IMR-90 (cell line): ENCODE data around the gene FBXL13. TPM values are rescaled to one million over a fixed set of nuclear protein-coding genes. Genes with fewer than 3 reads are reported as not detected.

Source experiments
- ATAC-seq: fragments of 200-7000 bp; cut with Tn5 transposase; 2 replicates; pipeline ENCODE4 v1.9.1; 2020; ENCODE audit warnings: low read depth, mild to moderate bottlenecking, moderate library complexity
- BruUV-seq: library from RNA; stranded (reverse); fragments of 400-500 nt; replicated peaks from 2 replicates; lab custom pipeline; 2021; lab: Mats Ljungman, UMichigan
- CTCF ChIA-PET: fragments of 300-600 bp; formaldehyde crosslinking; extraction: SDS; loops from one replicate; lab custom pipeline; 2021; ENCODE audit warnings: antibody characterized with exemption; lab: Yijun Ruan, JAX
- POLR2A ChIA-PET: fragments of 300-600 bp; sonication (Branson Sonifier 250); formaldehyde crosslinking; loops from one replicate; lab custom pipeline; 2022; ENCODE audit warnings: antibody characterized with exemption; ENCODE audit not compliant: unreplicated experiment; lab: Charles Lee
- DNase-seq: peaks from one replicate; pipeline ENCODE4 v3.0.0; 2013
- H2AFZ ChIP-seq: replicated peaks from 2 replicates; pipeline ENCODE3; 2013; ENCODE audit warnings: low read length, mild to moderate bottlenecking; ENCODE audit not compliant: poor library complexity
- H2AK5ac ChIP-seq: 2 replicates; pipeline ENCODE4 v1.6.1; 2013; ENCODE audit warnings: low read depth, low read length, inconsistent platforms
- H2AK9ac ChIP-seq: replicated peaks from 2 replicates; pipeline ENCODE3; 2013; ENCODE audit warnings: mild to moderate bottlenecking, low read depth, low read length, moderate library complexity; ENCODE audit not compliant: poor library complexity
- H2BK120ac ChIP-seq: 2 replicates; pipeline ENCODE4 v1.6.1; 2013; ENCODE audit warnings: low read depth, low read length, inconsistent platforms
- H2BK15ac ChIP-seq: 3 replicates; pipeline ENCODE4 v1.6.1; 2013; ENCODE audit warnings: low read depth, low read length, inconsistent platforms
- H2BK20ac ChIP-seq: 2 replicates; pipeline ENCODE4 v1.6.1; 2013; ENCODE audit warnings: low read depth, mild to moderate bottlenecking, inconsistent platforms, low read length, moderate library complexity
- H2BK5ac ChIP-seq: 2 replicates; pipeline ENCODE4 v1.6.1; 2013; ENCODE audit warnings: mild to moderate bottlenecking, low read depth, low read length, inconsistent platforms; ENCODE audit not compliant: poor library complexity, severe bottlenecking
- H3K14ac ChIP-seq: replicated peaks from 2 replicates; pipeline ENCODE4 v1.6.1; 2013; ENCODE audit warnings: low read depth, low read length, inconsistent platforms
- H3K18ac ChIP-seq: 2 replicates; pipeline ENCODE4 v1.6.1; 2013; ENCODE audit warnings: low read depth, low read length, control low read depth
- H3K23ac ChIP-seq: 2 replicates; pipeline ENCODE4 v1.6.1; 2013; ENCODE audit warnings: low read depth, low read length, inconsistent platforms
- H3K27ac ChIP-seq: 2 replicates; pipeline ENCODE4 v1.5.1; 2013; ENCODE audit warnings: mild to moderate bottlenecking, control low read depth, low read length; ENCODE audit not compliant: insufficient read depth
- H3K27me3 ChIP-seq: 2 replicates; pipeline ENCODE4 v1.6.1; 2013; ENCODE audit warnings: low read length; ENCODE audit not compliant: control insufficient read depth, insufficient read depth
- H3K36me3 ChIP-seq: 2 replicates; pipeline ENCODE4 v1.6.1; 2013; ENCODE audit warnings: low read length, mixed read lengths; ENCODE audit not compliant: control insufficient read depth, insufficient read depth
- H3K4ac ChIP-seq: 2 replicates; pipeline ENCODE4 v1.6.1; 2013; ENCODE audit warnings: low read depth, low read length, inconsistent platforms
- H3K4me1 ChIP-seq: 2 replicates; pipeline ENCODE4 v1.6.1; 2013; ENCODE audit warnings: low read length, mixed read lengths; ENCODE audit not compliant: control insufficient read depth, insufficient read depth
- H3K4me2 ChIP-seq: 2 replicates; pipeline ENCODE4 v1.6.1; 2013; ENCODE audit warnings: low read depth, mild to moderate bottlenecking, control low read depth, low read length, moderate library complexity
- H3K4me3 ChIP-seq: 2 replicates; pipeline ENCODE4 v1.5.1; 2013; ENCODE audit warnings: low read depth, mild to moderate bottlenecking, control low read depth, low read length, moderate library complexity; ENCODE audit not compliant: insufficient read depth
- H3K56ac ChIP-seq: 2 replicates; pipeline ENCODE4 v1.6.1; 2013; ENCODE audit warnings: low read length, inconsistent platforms; ENCODE audit not compliant: insufficient read depth; ENCODE audit errors: extremely low read depth
- H3K79me1 ChIP-seq, 2 experiments: 2 replicates each; pipeline ENCODE4 v1.6.1; 2013; ENCODE audit warnings: low read length in 2 of 2, inconsistent platforms in 1 of 2, low read depth in 1 of 2
- H3K9ac ChIP-seq: 2 replicates; pipeline ENCODE4 v1.6.1; 2013; ENCODE audit warnings: low read depth, low read length, control low read depth
- H3K9me1 ChIP-seq: 2 replicates; pipeline ENCODE4 v1.6.1; 2013; ENCODE audit warnings: low read length, inconsistent platforms; ENCODE audit not compliant: insufficient read depth
- H3K9me3 ChIP-seq: 2 replicates; pipeline ENCODE4 v1.6.1; 2013; ENCODE audit warnings: low read length; ENCODE audit not compliant: control insufficient read depth, insufficient read depth
- H4K20me1 ChIP-seq: 2 replicates; pipeline ENCODE4 v1.6.1; 2013; ENCODE audit warnings: low read length, inconsistent platforms; ENCODE audit not compliant: insufficient read depth
- H4K5ac ChIP-seq: 2 replicates; pipeline ENCODE4 v1.6.1; 2013; ENCODE audit warnings: mild to moderate bottlenecking, low read depth, low read length, control low read depth
- H4K8ac ChIP-seq, 2 experiments: 2 replicates each; pipeline ENCODE4 v1.6.1; 2013; ENCODE audit warnings: low read depth in 2 of 2, low read length in 2 of 2, control low read depth in 1 of 2, inconsistent platforms in 1 of 2
- H4K91ac ChIP-seq: 2 replicates; pipeline ENCODE4 v1.6.1; 2013; ENCODE audit warnings: low read depth, low read length, inconsistent platforms; ENCODE audit not compliant: insufficient read depth
- BHLHE40 ChIP-seq: fragments of 150-350 bp; IDR thresholded peaks from 2 replicates; pipeline ENCODE4 v1.6.1; 2016; ENCODE audit warnings: mild to moderate bottlenecking, low read depth, low read length
- CEBPB ChIP-seq: IDR thresholded peaks from 2 replicates; pipeline ENCODE4 v1.6.1; 2012; ENCODE audit warnings: low read depth, low read length, improper control_type of control experiment
- CHD1 ChIP-seq: IDR thresholded peaks from 2 replicates; pipeline ENCODE4 v1.6.1; 2012; ENCODE audit warnings: low read depth, low read length, improper control_type of control experiment
- FOS ChIP-seq: fragments of 150-350 bp; IDR thresholded peaks from 2 replicates; pipeline ENCODE4 v1.6.1; 2016; ENCODE audit warnings: low read depth, low read length
- MAFK ChIP-seq: IDR thresholded peaks from 2 replicates; pipeline ENCODE4 v1.6.1; 2012; ENCODE audit warnings: low read depth, low read length, improper control_type of control experiment
- MAZ ChIP-seq: IDR thresholded peaks from 2 replicates; pipeline ENCODE4 v1.6.1; 2012; ENCODE audit warnings: low read depth, mild to moderate bottlenecking, low read length, improper control_type of control experiment, moderate library complexity, borderline replicate concordance
- MXI1 ChIP-seq: IDR thresholded peaks from 2 replicates; pipeline ENCODE4 v1.6.1; 2012; ENCODE audit warnings: low read depth, mild to moderate bottlenecking, low read length, moderate library complexity, borderline replicate concordance
- NFE2L2 ChIP-seq: fragments of 150-350 bp; IDR thresholded peaks from 2 replicates; pipeline ENCODE4 v1.6.1; 2016; ENCODE audit warnings: low read depth, mild to moderate bottlenecking, low read length
- POLR2A ChIP-seq: IDR thresholded peaks from 2 replicates; pipeline ENCODE4 v1.6.1; 2012; ENCODE audit warnings: mild to moderate bottlenecking, low read depth, low read length
- RAD21 ChIP-seq: IDR thresholded peaks from 2 replicates; pipeline ENCODE4 v1.6.1; 2012; ENCODE audit warnings: low read length, improper control_type of control experiment
- RCOR1 ChIP-seq: IDR thresholded peaks from 2 replicates; pipeline ENCODE4 v1.6.1; 2012; ENCODE audit warnings: mild to moderate bottlenecking, low read length, improper control_type of control experiment; ENCODE audit not compliant: insufficient replicate concordance
- RFX5 ChIP-seq: IDR thresholded peaks from 2 replicates; pipeline ENCODE4 v1.8.0; 2012; ENCODE audit warnings: low read depth, mild to moderate bottlenecking, low read length, moderate library complexity
- SMC3 ChIP-seq: fragments of 150-350 bp; IDR thresholded peaks from 2 replicates; pipeline ENCODE4 v1.6.1; 2016; ENCODE audit warnings: low read depth, mild to moderate bottlenecking, antibody characterized with exemption, low read length, moderate library complexity
- USF2 ChIP-seq: fragments of 150-350 bp; IDR thresholded peaks from 2 replicates; pipeline ENCODE4 v1.6.1; 2017; ENCODE audit warnings: mild to moderate bottlenecking, antibody characterized with exemption, low read length, low read depth
- dilution Hi-C: fragments of 300-500 bp; cut with HindIII; formaldehyde crosslinking; loops from one replicate; pipeline ENCODE4 v1.14.3; 2018; ENCODE audit warnings: low sequenced_read_pairs; ENCODE audit not compliant: unreplicated experiment
- in situ Hi-C: fragments of 300-500 bp; cut with MboI; formaldehyde crosslinking; loops from 3 replicates; pipeline ENCODE4 v1.14.3; 2019; ENCODE audit warnings: low sequenced_read_pairs, inconsistent platforms, mixed read lengths
- intact Hi-C: fragments of 100-400 bp; cut with micrococcal nuclease; formaldehyde crosslinking; loops from 2 replicates; pipeline ENCODE4 v1.10.0; 2022
- polyA plus RNA-seq, 3 experiments: library from polyadenylated mRNA; depleted of rRNA; stranded (reverse); fragments of >200 nt; gene quantifications; 2 replicates each; pipeline ENCODE4 v1.2.3, GENCODE V29; 2012; ENCODE audit warnings: low replicate concordance in 1 of 3
- total RNA-seq: library from RNA; depleted of rRNA; stranded (reverse); fragments of >200 nt; gene quantifications from 2 replicates; pipeline ENCODE4 v1.2.3, GENCODE V29; 2012
- TF ChIP-seq, protein P1 (sequence below): conservative IDR thresholded peaks from 2 replicates; pipeline ENCODE4 v1.5.1; 2012; ENCODE audit warnings: mild to moderate bottlenecking, low read depth, low read length, improper control_type of control experiment

FBXL13 gene
- total and polyA plus RNA-seq, 2 of the 4 experiments (the other 2 are of a cell fraction) = 0.24 to 0.36 TPM

DNA sequence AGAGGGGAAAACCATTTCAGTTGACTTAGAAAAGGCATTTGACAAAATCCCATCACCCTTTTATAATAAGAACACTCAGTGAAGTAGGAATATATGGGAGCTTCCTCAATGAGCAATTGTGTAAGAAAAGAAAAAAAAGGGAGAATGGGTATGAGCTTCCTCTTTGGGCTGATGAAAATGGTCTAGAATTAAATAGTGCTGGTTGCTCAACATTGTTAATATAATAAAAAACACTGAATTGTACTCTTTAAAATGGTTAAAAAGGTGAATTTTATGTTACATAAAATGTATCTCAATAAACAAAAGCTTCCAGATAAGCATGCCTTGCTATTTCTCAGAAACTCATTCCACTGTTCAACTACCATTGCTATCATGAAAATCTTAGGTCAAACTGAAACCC lies 121.2 kb downstream of the FBXL13 start:
- H2BK20ac ChIP-seq = no peak overlapping the region
- no peak for ATAC-seq

More for the DNA sequence above, 121.2 kb downstream of the FBXL13 start:
- no peak overlapping the region for H2BK120ac ChIP-seq
- dilution Hi-C loops (no loop called here), in situ Hi-C loops (no loop called here), intact Hi-C loops (no loop called here)
- no peak overlapping the region for H4K91ac ChIP-seq
- H2BK15ac ChIP-seq = no peak overlapping the region
- H2AFZ ChIP-seq = no peak overlapping the region
- H3K18ac ChIP-seq = no peak overlapping the region
- H3K4ac ChIP-seq = no peak overlapping the region
- no peak overlapping the region for H3K9ac ChIP-seq
- H3K27ac ChIP-seq = no peak overlapping the region
- no peaks in the 10 kb centered on the region for H3K9me3 ChIP-seq
- H3K23ac ChIP-seq = no peak overlapping the region
- H3K27me3 ChIP-seq = no peaks in the 10 kb centered on the region
- no peak overlapping the region for H3K4me3 ChIP-seq
- no peaks in the 10 kb centered on the region for H3K79me1 ChIP-seq
- DNase-seq = no peak
- no peaks in the 10 kb centered on the region for H4K20me1 ChIP-seq
- no peak overlapping the region for H2BK5ac ChIP-seq
- no TSS peak for BruUV-seq
- no peak overlapping the region for H3K56ac ChIP-seq
- POLR2A ChIA-PET = no interaction called here
- no peaks in the 10 kb centered on the region for H3K36me3 ChIP-seq
- no peak overlapping the region for H3K14ac ChIP-seq
- TF ChIP-seq MAFK (no peak), POLR2A (no peak), FOS (no peak), RAD21 (no peak), SMC3 (no peak), USF2 (no peak), CHD1 (no peak), CEBPB (no peak), BHLHE40 (no peak), RCOR1 (no peak), MAZ (no peak), RFX5 (no peak), MXI1 (no peak), NFE2L2 (no peak)
- TF ChIP-seq, protein P1, sequence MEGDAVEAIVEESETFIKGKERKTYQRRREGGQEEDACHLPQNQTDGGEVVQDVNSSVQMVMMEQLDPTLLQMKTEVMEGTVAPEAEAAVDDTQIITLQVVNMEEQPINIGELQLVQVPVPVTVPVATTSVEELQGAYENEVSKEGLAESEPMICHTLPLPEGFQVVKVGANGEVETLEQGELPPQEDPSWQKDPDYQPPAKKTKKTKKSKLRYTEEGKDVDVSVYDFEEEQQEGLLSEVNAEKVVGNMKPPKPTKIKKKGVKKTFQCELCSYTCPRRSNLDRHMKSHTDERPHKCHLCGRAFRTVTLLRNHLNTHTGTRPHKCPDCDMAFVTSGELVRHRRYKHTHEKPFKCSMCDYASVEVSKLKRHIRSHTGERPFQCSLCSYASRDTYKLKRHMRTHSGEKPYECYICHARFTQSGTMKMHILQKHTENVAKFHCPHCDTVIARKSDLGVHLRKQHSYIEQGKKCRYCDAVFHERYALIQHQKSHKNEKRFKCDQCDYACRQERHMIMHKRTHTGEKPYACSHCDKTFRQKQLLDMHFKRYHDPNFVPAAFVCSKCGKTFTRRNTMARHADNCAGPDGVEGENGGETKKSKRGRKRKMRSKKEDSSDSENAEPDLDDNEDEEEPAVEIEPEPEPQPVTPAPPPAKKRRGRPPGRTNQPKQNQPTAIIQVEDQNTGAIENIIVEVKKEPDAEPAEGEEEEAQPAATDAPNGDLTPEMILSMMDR = no peak
- H2AK5ac ChIP-seq = no peak overlapping the region
- H4K8ac ChIP-seq = no peak overlapping the region
- no peaks in the 10 kb centered on the region for H3K9me1 ChIP-seq
- CTCF ChIA-PET = no interaction called here
- no peak overlapping the region for H2AK9ac ChIP-seq
- no peak overlapping the region for H3K4me2 ChIP-seq
- no peak overlapping the region for H4K5ac ChIP-seq
- H3K4me1 ChIP-seq = no peaks in the 10 kb centered on the region
